GM13976 (cell line): ENCODE measurements around the gene CHRNA5.

Experiments
- DNase-seq: peaks from one replicate; pipeline ENCODE4 v3.0.0; 2012; ENCODE audit warnings: low spot score
- in situ Hi-C: fragments of 300-500 bp; cut with MboI; formaldehyde crosslinking; loops from one replicate; pipeline ENCODE4 v1.12.0; 2022; ENCODE audit warnings: low sequenced_read_pairs, mixed read lengths, inconsistent platforms; ENCODE audit not compliant: unreplicated experiment
- TF ChIP-seq, protein P1 (sequence below): IDR thresholded peaks from 2 replicates; pipeline ENCODE4 v1.5.1; 2012; ENCODE audit warnings: borderline replicate concordance, mild to moderate bottlenecking; ENCODE audit not compliant: insufficient read depth; ENCODE audit errors: extremely low read depth, missing control alignments, control extremely low read depth

The CHRNA5 gene

DNA sequence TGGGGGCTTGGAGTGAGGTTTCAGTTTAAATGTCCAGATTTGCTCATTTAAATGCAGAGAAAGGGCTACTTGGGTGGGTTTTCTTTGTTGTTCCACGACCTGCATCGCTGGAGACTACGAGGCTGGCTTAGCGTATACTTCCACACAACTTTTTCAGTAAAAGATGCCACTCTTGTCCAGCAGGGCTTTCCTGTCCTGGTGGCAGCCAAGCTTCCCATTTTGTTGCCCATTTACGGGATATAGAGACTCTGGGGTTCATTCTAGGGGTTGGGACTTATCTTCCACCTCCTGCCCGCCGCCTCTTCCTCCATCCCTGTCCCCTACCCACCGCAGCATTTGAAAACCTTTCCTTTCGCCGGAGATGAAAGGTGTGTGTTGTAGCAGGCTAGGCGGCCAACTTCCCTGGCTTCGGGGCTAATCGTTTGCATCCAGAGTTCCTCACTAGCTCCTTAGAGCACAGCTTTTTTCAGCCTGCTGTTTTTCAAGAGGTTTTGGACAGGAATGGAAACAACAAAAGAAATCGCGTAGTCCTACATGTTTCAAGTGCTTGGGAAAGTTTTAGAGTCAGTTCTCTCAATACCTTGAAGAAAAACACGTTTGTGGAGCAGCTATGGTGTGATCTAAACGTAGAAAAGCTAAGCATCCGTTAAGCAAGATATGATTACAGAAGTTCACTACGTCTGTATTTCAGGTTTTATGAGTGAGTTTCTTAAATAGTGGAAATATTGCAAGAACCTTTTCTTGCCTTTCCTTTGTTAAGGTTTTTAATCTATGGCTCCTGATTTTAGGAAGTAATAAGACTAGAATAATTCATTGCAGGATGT, 843 bp downstream of the CHRNA5 start:
- DNase-seq: peak; percentile 30
- in situ Hi-C loops: no loop called here
- TF ChIP-seq, protein P1, sequence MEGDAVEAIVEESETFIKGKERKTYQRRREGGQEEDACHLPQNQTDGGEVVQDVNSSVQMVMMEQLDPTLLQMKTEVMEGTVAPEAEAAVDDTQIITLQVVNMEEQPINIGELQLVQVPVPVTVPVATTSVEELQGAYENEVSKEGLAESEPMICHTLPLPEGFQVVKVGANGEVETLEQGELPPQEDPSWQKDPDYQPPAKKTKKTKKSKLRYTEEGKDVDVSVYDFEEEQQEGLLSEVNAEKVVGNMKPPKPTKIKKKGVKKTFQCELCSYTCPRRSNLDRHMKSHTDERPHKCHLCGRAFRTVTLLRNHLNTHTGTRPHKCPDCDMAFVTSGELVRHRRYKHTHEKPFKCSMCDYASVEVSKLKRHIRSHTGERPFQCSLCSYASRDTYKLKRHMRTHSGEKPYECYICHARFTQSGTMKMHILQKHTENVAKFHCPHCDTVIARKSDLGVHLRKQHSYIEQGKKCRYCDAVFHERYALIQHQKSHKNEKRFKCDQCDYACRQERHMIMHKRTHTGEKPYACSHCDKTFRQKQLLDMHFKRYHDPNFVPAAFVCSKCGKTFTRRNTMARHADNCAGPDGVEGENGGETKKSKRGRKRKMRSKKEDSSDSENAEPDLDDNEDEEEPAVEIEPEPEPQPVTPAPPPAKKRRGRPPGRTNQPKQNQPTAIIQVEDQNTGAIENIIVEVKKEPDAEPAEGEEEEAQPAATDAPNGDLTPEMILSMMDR: no peak

DNA sequence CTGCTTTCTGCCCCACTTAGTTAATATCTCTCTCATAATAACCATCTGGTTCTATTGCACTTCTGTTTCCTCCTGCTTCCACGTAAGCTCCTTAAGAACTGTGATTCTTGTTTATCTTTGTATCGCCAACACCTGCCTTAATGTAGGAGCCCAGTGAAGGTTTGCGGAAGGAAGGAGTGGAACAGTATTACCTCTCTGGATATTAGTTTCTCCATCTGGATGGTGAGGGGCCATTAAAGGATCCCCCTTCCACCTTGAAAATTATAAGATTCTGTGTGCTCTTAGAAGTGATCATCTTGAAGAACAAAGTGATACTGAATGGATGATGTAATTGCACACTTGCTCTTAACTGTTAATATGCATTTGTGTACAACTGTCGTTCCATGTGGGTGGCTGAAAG, 2.2 kb downstream of the CHRNA5 start:
- DNase-seq: peak; percentile 30
- TF ChIP-seq, protein P1: no peak
- in situ Hi-C loops: no loop called here

DNA sequence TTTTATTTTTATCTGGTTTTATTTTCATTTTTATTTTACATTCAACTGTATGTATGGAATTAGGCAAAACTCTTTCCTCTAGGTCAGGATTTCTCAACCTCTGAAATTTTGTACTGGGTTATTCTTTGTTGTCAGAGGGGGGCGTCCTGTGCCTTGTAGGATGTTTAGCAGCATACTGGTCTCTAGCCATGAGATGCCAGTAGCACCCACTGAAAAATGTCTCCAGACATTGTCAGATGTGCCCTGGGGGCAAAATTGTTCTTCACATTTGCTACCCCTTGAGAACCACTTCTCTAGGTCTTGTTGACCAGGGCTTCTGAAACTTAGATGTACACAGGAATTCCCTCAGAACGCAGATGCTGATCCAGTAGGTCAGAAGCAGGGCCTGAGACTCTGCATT, 5.4 kb downstream of the CHRNA5 start:
- TF ChIP-seq, protein P1: no peak
- in situ Hi-C loops: no loop called here
- DNase-seq: no peak

DNA sequence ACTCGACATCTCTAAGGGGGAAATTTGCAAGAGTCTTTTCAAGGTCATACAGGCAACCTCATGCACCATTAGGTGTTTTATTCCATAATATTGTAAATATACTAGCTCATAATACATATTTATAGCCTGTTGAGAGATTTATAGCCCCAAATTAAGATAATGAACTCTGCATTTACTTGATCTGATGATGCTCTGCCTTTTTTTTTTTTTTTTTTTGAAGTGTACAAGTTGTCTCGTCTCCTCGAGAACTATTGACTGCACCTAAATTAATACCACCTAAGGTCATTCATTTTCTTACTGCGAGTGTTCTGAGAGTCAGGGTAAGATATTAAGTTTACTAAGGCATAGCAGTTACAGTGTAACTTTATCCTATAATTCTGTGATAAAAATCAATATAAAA, 6.1 kb downstream of the CHRNA5 start:
- in situ Hi-C loops: no loop called here
- no peak for DNase-seq
- TF ChIP-seq, protein P1: no peak

DNA sequence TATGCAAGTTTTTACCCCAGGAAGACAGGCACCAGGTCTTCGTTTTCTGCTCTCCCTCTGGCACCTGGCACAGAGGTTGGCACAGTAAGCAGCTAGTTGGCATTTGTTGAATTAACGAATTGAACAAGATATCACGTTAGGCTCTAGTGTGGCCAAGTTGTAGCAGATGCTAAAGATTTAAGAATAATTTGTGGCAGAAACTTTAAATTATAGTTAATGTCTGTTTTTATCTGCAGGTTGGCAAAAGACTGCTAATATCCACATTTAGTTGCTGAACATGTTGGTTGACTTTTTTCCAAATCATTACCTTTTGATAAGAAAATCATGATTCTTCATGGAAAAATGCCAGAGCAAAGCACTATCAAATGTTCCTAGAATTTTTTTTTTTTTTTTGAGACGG, 8.1 kb downstream of the CHRNA5 start:
- DNase-seq: no peak
- in situ Hi-C loops: no loop called here
- TF ChIP-seq, protein P1: no peak

DNA sequence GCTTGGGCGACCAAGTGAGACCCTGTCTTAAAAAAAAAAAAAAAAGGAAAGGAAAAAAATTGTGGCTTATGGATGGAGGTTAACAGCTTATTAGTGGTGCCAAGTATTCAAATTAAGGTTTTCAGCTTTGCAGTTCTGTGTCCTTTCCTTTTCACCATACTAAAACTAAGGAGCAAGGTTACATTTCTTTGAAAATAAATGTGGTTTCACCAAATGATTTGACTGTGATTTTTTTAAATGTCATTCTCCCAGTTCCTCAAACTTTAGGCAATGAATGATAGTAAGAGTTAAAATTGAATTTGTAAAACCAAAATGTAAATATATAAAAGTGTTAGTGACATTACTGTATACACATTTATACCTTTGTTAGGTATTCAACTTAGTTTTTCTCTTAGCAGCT, 9.6 kb downstream of the CHRNA5 start:
- in situ Hi-C loops: no loop called here
- no peak for DNase-seq
- TF ChIP-seq, protein P1: no peak
